Peyer's patch (tissue), 4 donors: ENCODE results near the gene HLX. TPM values are rescaled to one million over a fixed set of nuclear protein-coding genes. Genes with fewer than 3 reads are reported as not detected.

Experiments
- DNase-seq, 3 donors: peaks; one replicate each; pipeline ENCODE4 v3.0.0-alpha.2; 2017 to 2019
- H3K27ac ChIP-seq, 4 donors: fragments of 200-600 bp; sonication (generic); one replicate each; pipeline ENCODE4 v1.5.1; 2016 to 2019
- H3K27me3 ChIP-seq, 2 donors: fragments of 200-600 bp; sonication (generic); one replicate each; pipeline ENCODE4 v1.5.1; 2019
- H3K36me3 ChIP-seq, 3 donors: fragments of 200-600 bp; sonication (generic); one replicate each; pipeline ENCODE4 v1.5.1; 2016 to 2019
- H3K4me1 ChIP-seq, 4 donors: fragments of 200-600 bp; sonication (generic); one replicate each; pipeline ENCODE4 v1.5.1; 2016 to 2019
- H3K4me3 ChIP-seq, 4 donors: fragments of 200-600 bp; sonication (generic); 1 replicate in 3 of 4; 2 replicates in 1 of 4; pipeline ENCODE4 v1.5.1; 2016 to 2019; ENCODE audit warnings: mild to moderate bottlenecking in 1 of 4
- H3K9me3 ChIP-seq, 4 donors: fragments of 200-600 bp; sonication (generic); one replicate each; pipeline ENCODE4 v1.5.1; 2016 to 2019; ENCODE audit warnings: mild to moderate bottlenecking in 1 of 4
- CTCF ChIP-seq, 6 experiments: fragments of 450-650 bp in 4 of 6; fragments of 200-600 bp in 2 of 6; sonication (generic) in 1 of 6; IDR thresholded peaks; one replicate each; pipeline ENCODE4 v1.5.1; 2017 to 2019; ENCODE audit warnings: antibody characterized with exemption in 6 of 6, mild to moderate bottlenecking in 3 of 6, moderate library complexity in 1 of 6
- POLR2A ChIP-seq, 2 donors: fragments of 450-650 bp; IDR thresholded peaks; one replicate each; pipeline ENCODE4 v1.5.1; 2017; ENCODE audit warnings: antibody characterized with exemption in 2 of 2, mild to moderate bottlenecking in 2 of 2, moderate library complexity in 2 of 2
- total RNA-seq, 4 donors: library from RNA; depleted of rRNA; stranded (reverse); fragments of >200 nt; gene quantifications; one replicate each; pipeline ENCODE4 v1.1.0, GENCODE V29; 2016

HLX gene
- total RNA-seq, 4 donors from 2014 or later: 4.0 to 18.2 (median 8.4) TPM

DNA sequence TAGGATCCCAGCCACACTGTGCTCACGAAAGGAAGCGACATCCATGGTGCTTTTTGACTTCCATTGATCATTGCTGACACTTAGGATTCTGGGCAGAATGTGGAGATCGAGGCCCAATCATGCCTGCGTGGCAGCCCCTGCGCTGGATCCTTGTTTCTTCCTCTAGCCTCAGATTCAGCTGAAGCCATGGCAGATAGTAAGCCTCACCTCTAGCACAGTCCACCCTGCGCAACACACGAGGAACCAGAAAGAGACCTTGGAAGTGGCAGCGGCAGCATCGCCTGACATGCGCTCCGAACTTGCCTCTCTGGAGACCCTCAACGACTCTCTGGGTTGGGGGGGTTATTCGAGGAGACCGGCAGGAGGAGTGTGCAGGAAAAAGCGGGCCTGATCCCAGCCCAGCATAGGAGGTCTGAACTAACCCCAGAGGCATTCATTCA lies 10.6 kb downstream of the HLX start:
- peaks cover 0 to 16% of the 10 kb centered on the region in 2 donors for H3K27me3 ChIP-seq
- peaks cover 0 to 4% (median 0%) of the 10 kb centered on the region in 4 donors for H3K4me1 ChIP-seq
- DNase-seq: no peak
- peaks cover 0 to 7% (median 0%) of the 10 kb centered on the region in 3 donors for H3K36me3 ChIP-seq
- H3K9me3 ChIP-seq: peaks cover 0 to 5% (median 0%) of the 10 kb centered on the region in 4 donors
- H3K27ac ChIP-seq: no peak overlapping the region
- TF ChIP-seq POLR2A (IDR thresholded peaks at IDR 0.05) (no peak), CTCF (IDR thresholded peaks at IDR 0.05) (no peak)
- no peak overlapping the region for H3K4me3 ChIP-seq

- DNase-seq: no peak
- no peak overlapping the region for H3K4me3 ChIP-seq
- peaks cover 0 to 4% (median 0%) of the 10 kb centered on the region in 4 donors for H3K4me1 ChIP-seq
- no peaks in the 10 kb centered on the region for H3K36me3 ChIP-seq
- peaks cover 0 to 5% (median 0%) of the 10 kb centered on the region in 4 donors for H3K9me3 ChIP-seq
- no peak overlapping the region for H3K27ac ChIP-seq
- peaks cover 0 to 16% of the 10 kb centered on the region in 2 donors for H3K27me3 ChIP-seq
- no peak for TF ChIP-seq CTCF (IDR thresholded peaks at IDR 0.05)
- no peak for TF ChIP-seq POLR2A (IDR thresholded peaks at IDR 0.05)
Measured at GRCh38 chr1:220890602-220891001, 11.4 kb downstream of the HLX start.

GRCh38 chr1:220891224-220892085 lies 12.2 kb downstream of the HLX start:
- Histone ChIP-seq H3K4me3 (no peak overlapping the region), H3K9me3 (peaks cover 0 to 5% (median 0%) of the 10 kb centered on the region in 4 donors), H3K36me3 (no peaks in the 10 kb centered on the region), H3K27ac (no peak overlapping the region), H3K4me1 (peaks cover 0 to 4% (median 0%) of the 10 kb centered on the region in 4 donors), H3K27me3 (peaks cover 0 to 16% of the 10 kb centered on the region in 2 donors)
- TF ChIP-seq POLR2A (IDR thresholded peaks at IDR 0.05) (no peak), CTCF (IDR thresholded peaks at IDR 0.05) (no peak)
- no peak for DNase-seq

- no peak for DNase-seq
- H3K27ac ChIP-seq: no peak overlapping the region
- no peaks in the 10 kb centered on the region for H3K36me3 ChIP-seq
- H3K4me1 ChIP-seq: peaks cover 0 to 4% (median 0%) of the 10 kb centered on the region in 4 donors
- H3K27me3 ChIP-seq: peaks cover 0 to 16% of the 10 kb centered on the region in 2 donors
- TF ChIP-seq POLR2A (IDR thresholded peaks at IDR 0.05) (no peak), CTCF (IDR thresholded peaks at IDR 0.05) (no peak)
- no peak overlapping the region for H3K4me3 ChIP-seq
- H3K9me3 ChIP-seq: peaks cover 0 to 5% (median 0%) of the 10 kb centered on the region in 4 donors
Measured at GRCh38 chr1:220892086-220892376, 12.8 kb downstream of the HLX start.

DNA sequence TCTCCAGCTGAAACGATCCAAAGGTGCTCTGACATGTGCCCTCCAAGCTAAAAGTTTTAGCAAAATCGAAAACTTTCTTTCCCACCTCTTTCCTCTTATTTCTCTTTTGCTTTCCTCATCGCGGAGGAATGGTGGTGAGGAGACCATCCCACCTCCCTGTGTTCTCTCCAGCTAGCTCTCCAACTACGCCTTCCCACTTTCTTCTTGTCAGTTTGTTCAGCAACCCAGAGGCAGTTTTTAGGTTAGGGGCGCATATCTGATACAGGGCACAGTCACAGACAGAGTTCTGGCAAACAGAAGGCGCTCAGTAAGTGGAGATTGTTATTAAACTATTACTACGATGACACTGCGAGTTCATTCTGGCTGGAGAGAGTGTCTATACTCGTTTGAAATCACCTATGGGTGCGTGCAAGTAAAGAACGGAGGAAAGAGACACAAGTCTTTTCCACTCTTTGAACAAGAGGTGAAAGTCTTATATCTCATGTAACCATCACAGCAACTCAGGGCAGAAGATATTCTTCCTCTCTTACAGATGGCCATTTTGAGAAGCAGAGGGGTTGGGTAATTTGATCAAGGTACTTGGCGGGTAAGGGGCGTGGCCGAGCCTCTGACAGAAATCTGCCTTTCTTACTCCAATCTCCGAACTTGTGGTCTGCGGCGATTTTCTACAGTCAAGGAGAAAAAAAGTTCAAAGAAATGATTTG lies 13.9 kb downstream of the HLX start:
- TF ChIP-seq POLR2A (IDR thresholded peaks at IDR 0.05) (no peak), CTCF (IDR thresholded peaks at IDR 0.05) (no peak)
- Histone ChIP-seq H3K9me3 (peaks cover 0 to 5% (median 0%) of the 10 kb centered on the region in 4 donors), H3K4me1 (peaks cover 0 to 4% (median 0%) of the 10 kb centered on the region in 4 donors), H3K27ac (no peak overlapping the region), H3K4me3 (no peak overlapping the region), H3K27me3 (peaks cover 0 to 16% of the 10 kb centered on the region in 2 donors), H3K36me3 (no peaks in the 10 kb centered on the region)
- DNase-seq: no peak
